Stimulated activated CD8-positive, alpha-beta memory T cell treated with anti-CD3 and anti-CD28 coated beads, Interleukin-12 subunit alpha, Interleukin-12 subunit beta, amount 100 ng/mL, for 24 hours (primary cell): ENCODE results near the gene FGFR3.
"Not testable (repeated sequence)": the region's sequence is repeated elsewhere in the genome, so short reads cannot be mapped to it uniquely, and the experiment has no call there.

Source experiments
- DNase-seq: peaks from one replicate; pipeline ENCODE4 v3.0.0-alpha.2; 2020; ENCODE audit errors: extremely low read depth

Gene FGFR3

DNA sequence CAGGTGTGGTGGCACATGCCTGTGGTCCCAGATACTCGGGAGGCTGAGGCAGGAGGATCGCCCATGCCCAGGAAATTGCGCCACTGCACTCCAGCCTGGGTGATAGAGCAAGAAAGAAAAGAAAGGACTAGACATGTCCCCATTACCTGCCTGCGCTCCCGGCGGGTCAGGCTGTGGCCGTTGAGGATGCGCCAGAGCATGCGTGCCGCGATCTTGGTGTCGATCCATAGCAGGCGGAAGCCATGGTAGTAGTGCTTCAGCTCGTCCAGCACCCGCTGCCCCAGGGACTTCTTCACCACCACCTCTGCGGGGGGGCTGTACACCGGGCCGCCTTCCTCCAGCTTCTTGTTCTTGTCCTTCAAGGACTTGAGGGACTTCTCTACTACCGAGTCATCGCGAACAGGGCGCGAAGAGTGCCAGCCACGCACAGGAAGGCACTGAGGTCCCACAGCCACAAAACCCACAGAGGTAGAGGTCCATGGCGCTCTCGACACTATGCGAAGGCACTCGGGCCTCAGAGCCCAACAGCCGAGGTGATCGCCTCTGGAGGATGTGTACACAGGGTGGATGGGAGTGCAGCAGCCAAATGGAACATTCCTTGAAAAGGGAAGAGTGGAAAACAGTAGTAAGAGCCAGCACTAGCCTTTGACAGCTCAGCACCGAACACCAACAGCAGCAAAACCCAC, 48.3 kb downstream of the FGFR3 start:
- DNase-seq: no peak

DNA sequence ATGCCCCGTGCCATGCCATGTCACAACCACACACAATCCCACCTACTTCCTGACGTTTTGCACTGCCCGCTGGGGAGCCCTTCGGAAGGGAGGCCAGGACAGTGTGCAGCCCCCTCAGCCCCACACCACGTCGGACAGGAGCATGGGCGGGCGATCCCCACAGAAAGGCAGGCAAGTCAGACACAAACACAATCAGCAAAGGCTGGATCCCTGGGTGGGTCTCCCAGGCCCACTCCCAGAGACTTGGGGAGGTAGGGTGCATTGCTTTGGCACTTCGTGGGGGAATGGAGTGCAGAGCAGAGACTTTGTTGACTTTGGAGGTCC, 48.8 kb downstream of the FGFR3 start:
- no peak for DNase-seq

GRCh38 chr4:1842339-1842895, 49.3 kb downstream of the FGFR3 start:
- no peak for DNase-seq

- no peak for DNase-seq
These were observed 49.9 kb downstream of the FGFR3 start for GRCh38 chr4:1842993-1843448.

- DNase-seq: no peak
These were observed 50.8 kb downstream of the FGFR3 start for GRCh38 chr4:1843852-1844251.

DNA sequence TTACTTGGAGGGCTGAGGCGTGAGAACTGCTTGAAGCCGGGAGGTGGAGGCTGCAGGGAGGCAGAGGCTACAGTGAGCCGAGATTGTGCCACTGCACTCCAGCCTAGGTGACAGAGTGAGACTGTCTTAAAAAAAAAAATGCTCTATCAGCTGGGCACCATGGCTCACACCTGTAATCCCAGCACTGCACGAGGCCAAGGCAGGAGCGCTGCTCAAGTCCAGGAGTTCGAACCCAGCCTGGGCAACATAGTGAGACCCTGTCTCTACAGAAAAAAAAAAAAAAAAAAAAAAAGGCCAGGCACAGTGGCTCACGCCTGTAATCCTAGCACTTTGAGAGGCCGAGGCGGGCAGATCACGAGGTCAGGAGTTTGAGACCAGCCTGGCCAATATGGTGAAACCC, 51.5 kb downstream of the FGFR3 start:
- DNase-seq: not testable (repeated sequence)

- DNase-seq: no peak
These were observed 53.5 kb downstream of the FGFR3 start for GRCh38 chr4:1846580-1846979.

DNA sequence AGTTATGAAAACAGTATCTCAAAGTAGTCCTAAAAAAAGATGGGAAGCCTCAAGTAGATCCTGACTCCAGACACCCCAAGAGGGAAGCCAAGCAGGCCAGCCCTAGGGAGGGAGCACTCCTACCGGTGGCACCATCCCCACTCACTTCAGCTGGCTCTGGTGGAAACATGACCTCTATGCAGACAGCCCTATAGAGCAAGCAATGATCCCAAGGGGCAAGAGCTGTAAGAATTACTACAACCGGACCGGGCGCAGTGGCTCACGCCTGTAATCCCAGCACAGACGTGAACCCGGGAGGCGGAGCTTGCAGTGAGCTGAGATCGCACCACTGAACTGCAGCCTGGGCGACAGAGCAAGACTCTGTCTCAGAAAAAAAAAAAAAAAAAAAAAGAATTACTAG, 57.2 kb downstream of the FGFR3 start:
- DNase-seq: no peak

- no peak for DNase-seq
These were observed 58.1 kb downstream of the FGFR3 start for GRCh38 chr4:1851160-1851559.

- DNase-seq: no peak
These were observed 58.7 kb downstream of the FGFR3 start for GRCh38 chr4:1851575-1852410.

- no peak for DNase-seq
These were observed 60.0 kb downstream of the FGFR3 start for GRCh38 chr4:1852904-1853623.

- DNase-seq: no peak
These were observed 61.7 kb downstream of the FGFR3 start for GRCh38 chr4:1854752-1855151.

DNA sequence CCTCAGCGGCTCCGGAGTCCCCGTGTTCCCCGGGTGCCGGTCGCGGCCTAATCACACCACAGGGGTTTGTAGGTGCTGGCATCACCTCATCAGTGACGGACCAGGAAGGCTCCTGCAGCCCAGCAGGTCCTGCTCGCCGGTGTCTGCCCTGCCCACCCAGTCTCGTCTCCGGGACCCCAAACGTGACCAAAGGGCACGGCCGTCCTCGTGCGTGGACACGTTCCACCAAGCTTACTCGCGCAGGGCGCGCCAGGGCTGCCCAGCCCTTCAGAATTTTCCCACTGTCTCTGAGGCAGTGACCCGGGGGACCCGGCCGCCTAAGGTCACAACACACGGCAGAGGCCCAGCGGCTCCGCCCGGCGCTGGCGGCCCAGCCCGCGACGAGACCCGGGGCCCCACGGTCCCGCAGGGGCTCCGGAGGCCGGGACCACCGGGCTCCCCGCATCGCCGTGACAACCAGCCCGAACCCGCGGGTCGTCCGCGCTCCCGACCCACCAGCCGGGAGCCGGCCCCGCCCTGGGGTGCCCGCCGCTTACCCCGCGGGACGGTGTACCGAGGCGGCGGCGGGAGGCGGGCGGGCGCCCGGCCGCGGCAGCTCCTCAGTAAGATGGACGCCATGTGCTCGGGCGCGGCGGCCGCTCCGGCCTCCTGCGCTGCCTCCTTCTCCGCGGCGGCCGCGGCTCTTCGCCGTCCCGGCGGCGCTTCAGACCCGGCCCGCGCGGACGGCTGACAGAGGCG, 62.4 kb downstream of the FGFR3 start:
- DNase-seq: no peak

- peak; percentile 87 for DNase-seq
These were observed 63.2 kb downstream of the FGFR3 start, which contains the start of gene LETM1 for GRCh38 chr4:1856071-1856942. Gene LETM1, minus strand, starts transcription at chr4:1856156. Its CDS starts 206 bp downstream, at chr4:1855950.

- no peak for DNase-seq
These were observed 64.0 kb downstream of the FGFR3 start for GRCh38 chr4:1856943-1857699.

DNA sequence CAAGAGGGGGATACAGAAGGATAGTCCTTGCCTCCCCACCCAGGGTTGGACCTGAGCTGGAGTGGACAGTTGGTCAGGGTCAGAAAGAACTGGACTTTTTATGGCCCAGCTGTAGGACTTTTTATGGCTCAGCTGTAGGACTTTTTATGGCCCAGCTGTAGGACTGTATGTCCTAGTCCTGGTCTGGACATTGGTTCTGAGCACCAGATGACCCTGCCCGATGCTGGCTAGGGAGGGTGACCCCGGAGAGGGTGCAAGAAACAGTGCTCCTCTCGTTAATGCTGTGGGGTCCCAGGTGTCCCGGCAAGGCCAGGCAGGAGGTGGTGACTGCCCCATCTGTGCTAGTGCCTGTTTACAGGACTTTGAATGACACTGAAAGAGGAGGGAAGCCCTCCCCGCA, 64.8 kb downstream of the FGFR3 start:
- no peak for DNase-seq
